BLaER1 (cell line): ENCODE results near the gene RBPJ.

Experiments used
- H3K27ac ChIP-seq: shearing (Covaris generic); formaldehyde crosslinking; 2 replicates; pipeline ENCODE4 v1.8.1; 2022
- H3K27me3 ChIP-seq: shearing (Covaris generic); formaldehyde crosslinking; 2 replicates; pipeline ENCODE4 v1.8.1; 2022
- H3K36me3 ChIP-seq: shearing (Covaris generic); formaldehyde crosslinking; 2 replicates; pipeline ENCODE4 v1.8.1; 2022
- H3K4me1 ChIP-seq: shearing (Covaris generic); formaldehyde crosslinking; 2 replicates; pipeline ENCODE4 v1.8.1; 2022
- H3K4me2 ChIP-seq: shearing (Covaris generic); formaldehyde crosslinking; 2 replicates; pipeline ENCODE4 v1.8.1; 2022
- H3K4me3 ChIP-seq: shearing (Covaris generic); formaldehyde crosslinking; 2 replicates; pipeline ENCODE4 v1.8.1; 2022
- H3K9ac ChIP-seq: shearing (Covaris generic); formaldehyde crosslinking; 2 replicates; pipeline ENCODE4 v1.8.1; 2022
- H3K9me3 ChIP-seq: shearing (Covaris generic); formaldehyde crosslinking; 2 replicates; pipeline ENCODE4 v1.8.1; 2022
- H4K20me1 ChIP-seq: shearing (Covaris generic); formaldehyde crosslinking; 2 replicates; pipeline ENCODE4 v1.8.1; 2022
- Cebpa-rat ChIP-seq: shearing (Covaris generic); IDR thresholded peaks from 2 replicates; pipeline ENCODE4 v1.8.1; 2022

The RBPJ gene

DNA sequence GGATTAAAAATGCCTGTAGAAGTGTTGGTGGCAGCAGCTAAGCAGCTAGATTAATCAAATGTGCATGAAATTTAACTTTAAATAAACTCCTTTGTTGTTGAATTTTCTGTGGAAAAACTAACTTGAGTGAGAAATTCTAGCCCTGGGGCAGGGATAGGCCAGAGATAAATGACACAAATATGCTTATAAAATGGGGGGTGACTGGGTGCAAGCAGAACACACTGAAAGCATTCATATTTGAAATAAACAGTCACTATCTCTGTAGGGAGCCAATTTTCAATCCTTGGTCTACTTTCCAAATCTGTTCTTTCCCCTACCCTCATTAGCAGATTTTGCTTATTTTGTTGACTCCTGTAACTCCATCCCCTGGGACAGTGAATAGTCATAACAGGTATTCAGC lies 47.9 kb downstream of the RBPJ start:
- Histone ChIP-seq H3K27ac (no peak overlapping the region), H3K27me3 (no peaks in the 10 kb centered on the region), H3K9ac (no peak overlapping the region), H3K9me3 (no peaks in the 10 kb centered on the region), H3K4me1 (peaks cover 19% of the 10 kb centered on the region), H4K20me1 (peaks cover 99% of the 10 kb centered on the region), H3K4me2 (no peak overlapping the region), H3K4me3 (no peak overlapping the region), H3K36me3 (peaks cover 36% of the 10 kb centered on the region)
- no peak for TF ChIP-seq Cebpa-rat

GRCh38 chr4:26369132-26369531 lies 48.3 kb downstream of the RBPJ start:
- Histone ChIP-seq H3K27ac (no peak overlapping the region), H3K4me3 (no peak overlapping the region), H3K4me1 (peaks cover 19% of the 10 kb centered on the region), H3K9ac (no peak overlapping the region), H4K20me1 (peaks cover 100% of the 10 kb centered on the region), H3K9me3 (no peaks in the 10 kb centered on the region), H3K36me3 (peaks cover 41% of the 10 kb centered on the region), H3K4me2 (no peak overlapping the region), H3K27me3 (no peaks in the 10 kb centered on the region)
- no peak for TF ChIP-seq Cebpa-rat

GRCh38 chr4:26369581-26369980 lies 48.8 kb downstream of the RBPJ start:
- Histone ChIP-seq H3K9ac (no peak overlapping the region), H3K4me2 (no peak overlapping the region), H3K4me3 (no peak overlapping the region), H3K4me1 (peaks cover 19% of the 10 kb centered on the region), H4K20me1 (peaks cover 100% of the 10 kb centered on the region), H3K27me3 (no peaks in the 10 kb centered on the region), H3K36me3 (peaks cover 45% of the 10 kb centered on the region), H3K9me3 (no peaks in the 10 kb centered on the region), H3K27ac (no peak overlapping the region)
- no peak for TF ChIP-seq Cebpa-rat

DNA sequence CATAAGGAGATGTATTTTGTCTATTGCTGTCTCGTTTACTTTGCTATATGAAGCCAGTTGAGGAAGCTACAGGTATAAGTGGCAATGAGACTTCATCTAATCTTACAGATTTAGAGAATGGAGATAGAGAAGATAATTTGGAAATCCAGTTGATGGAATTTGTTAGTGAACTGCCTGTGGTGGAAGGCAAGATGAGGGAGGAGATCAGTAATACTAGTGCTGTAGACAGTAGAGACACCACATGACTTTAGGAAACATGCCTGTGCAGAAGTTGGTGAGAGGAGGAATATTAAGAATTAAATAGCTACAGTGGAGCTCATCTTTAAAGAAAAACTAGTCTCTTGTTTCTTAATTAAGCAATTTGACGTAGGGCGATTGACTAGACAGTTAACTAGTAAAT lies 51.3 kb downstream of the RBPJ start:
- peak overlapping the region; percentile 66 for H3K4me2 ChIP-seq
- H3K36me3 ChIP-seq: peaks cover 42% of the 10 kb centered on the region
- no peak for TF ChIP-seq Cebpa-rat
- no peak overlapping the region for H3K9ac ChIP-seq
- peaks cover 19% of the 10 kb centered on the region for H3K4me1 ChIP-seq
- no peaks in the 10 kb centered on the region for H3K27me3 ChIP-seq
- peaks cover 100% of the 10 kb centered on the region for H4K20me1 ChIP-seq
- H3K9me3 ChIP-seq: no peaks in the 10 kb centered on the region
- no peak overlapping the region for H3K4me3 ChIP-seq
- H3K27ac ChIP-seq: no peak overlapping the region

GRCh38 chr4:26372525-26373172 lies 51.8 kb downstream of the RBPJ start:
- TF ChIP-seq Cebpa-rat: no peak
- peaks cover 39% of the 10 kb centered on the region for H3K36me3 ChIP-seq
- no peaks in the 10 kb centered on the region for H3K9me3 ChIP-seq
- H3K4me2 ChIP-seq: peak overlapping the region; percentile 66
- no peaks in the 10 kb centered on the region for H3K27me3 ChIP-seq
- H3K27ac ChIP-seq: no peak overlapping the region
- peaks cover 22% of the 10 kb centered on the region for H3K4me1 ChIP-seq
- no peak overlapping the region for H3K4me3 ChIP-seq
- H3K9ac ChIP-seq: no peak overlapping the region
- peaks cover 100% of the 10 kb centered on the region for H4K20me1 ChIP-seq

- Histone ChIP-seq H4K20me1 (peaks cover 100% of the 10 kb centered on the region), H3K27ac (no peak overlapping the region), H3K36me3 (peaks cover 32% of the 10 kb centered on the region), H3K9me3 (no peaks in the 10 kb centered on the region), H3K27me3 (no peaks in the 10 kb centered on the region), H3K4me1 (peaks cover 39% of the 10 kb centered on the region), H3K9ac (no peak overlapping the region), H3K4me3 (no peak overlapping the region), H3K4me2 (no peak overlapping the region)
- TF ChIP-seq Cebpa-rat: no peak
These were observed 54.7 kb downstream of the RBPJ start for GRCh38 chr4:26375551-26375950.

GRCh38 chr4:26377328-26378311 lies 56.8 kb downstream of the RBPJ start:
- no peak overlapping the region for H3K4me3 ChIP-seq
- no peak for TF ChIP-seq Cebpa-rat
- peaks cover 32% of the 10 kb centered on the region for H3K36me3 ChIP-seq
- no peak overlapping the region for H3K27ac ChIP-seq
- no peak overlapping the region for H3K4me2 ChIP-seq
- H4K20me1 ChIP-seq: peaks cover 100% of the 10 kb centered on the region
- H3K9me3 ChIP-seq: no peaks in the 10 kb centered on the region
- H3K27me3 ChIP-seq: no peaks in the 10 kb centered on the region
- peaks cover 27% of the 10 kb centered on the region for H3K4me1 ChIP-seq
- H3K9ac ChIP-seq: no peak overlapping the region

DNA sequence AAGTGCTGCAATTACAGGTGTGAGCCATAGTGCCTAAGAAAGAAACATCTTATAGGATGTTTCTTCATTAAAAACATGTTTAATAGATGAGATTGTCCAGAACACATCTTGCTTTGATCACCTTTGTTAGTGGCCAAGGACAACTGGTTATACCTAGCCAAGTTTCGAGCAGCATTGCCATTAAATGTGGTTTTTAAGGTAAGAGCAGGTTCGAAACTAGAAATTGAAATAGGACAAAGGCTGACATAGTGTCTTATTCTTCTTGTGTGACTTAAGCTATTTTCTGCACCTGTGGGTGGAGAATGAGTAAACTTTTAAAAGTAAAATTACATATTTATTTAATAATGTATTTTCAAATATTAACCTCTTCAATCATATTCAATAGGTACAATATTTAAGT lies 59.0 kb downstream of the RBPJ start:
- no peaks in the 10 kb centered on the region for H3K9me3 ChIP-seq
- H3K4me3 ChIP-seq: no peak overlapping the region
- peaks cover 96% of the 10 kb centered on the region for H4K20me1 ChIP-seq
- H3K4me2 ChIP-seq: no peak overlapping the region
- no peaks in the 10 kb centered on the region for H3K27me3 ChIP-seq
- no peak for TF ChIP-seq Cebpa-rat
- H3K9ac ChIP-seq: no peak overlapping the region
- H3K36me3 ChIP-seq: peaks cover 24% of the 10 kb centered on the region
- H3K27ac ChIP-seq: no peak overlapping the region
- H3K4me1 ChIP-seq: peaks cover 26% of the 10 kb centered on the region

- H3K36me3 ChIP-seq: peaks cover 17% of the 10 kb centered on the region
- H3K9me3 ChIP-seq: no peaks in the 10 kb centered on the region
- H3K27ac ChIP-seq: no peak overlapping the region
- H3K9ac ChIP-seq: no peak overlapping the region
- H3K27me3 ChIP-seq: no peaks in the 10 kb centered on the region
- no peak overlapping the region for H3K4me2 ChIP-seq
- H4K20me1 ChIP-seq: peaks cover 91% of the 10 kb centered on the region
- no peak overlapping the region for H3K4me3 ChIP-seq
- H3K4me1 ChIP-seq: peaks cover 26% of the 10 kb centered on the region
- no peak for TF ChIP-seq Cebpa-rat
These were observed 59.9 kb downstream of the RBPJ start for GRCh38 chr4:26380740-26381139.

DNA sequence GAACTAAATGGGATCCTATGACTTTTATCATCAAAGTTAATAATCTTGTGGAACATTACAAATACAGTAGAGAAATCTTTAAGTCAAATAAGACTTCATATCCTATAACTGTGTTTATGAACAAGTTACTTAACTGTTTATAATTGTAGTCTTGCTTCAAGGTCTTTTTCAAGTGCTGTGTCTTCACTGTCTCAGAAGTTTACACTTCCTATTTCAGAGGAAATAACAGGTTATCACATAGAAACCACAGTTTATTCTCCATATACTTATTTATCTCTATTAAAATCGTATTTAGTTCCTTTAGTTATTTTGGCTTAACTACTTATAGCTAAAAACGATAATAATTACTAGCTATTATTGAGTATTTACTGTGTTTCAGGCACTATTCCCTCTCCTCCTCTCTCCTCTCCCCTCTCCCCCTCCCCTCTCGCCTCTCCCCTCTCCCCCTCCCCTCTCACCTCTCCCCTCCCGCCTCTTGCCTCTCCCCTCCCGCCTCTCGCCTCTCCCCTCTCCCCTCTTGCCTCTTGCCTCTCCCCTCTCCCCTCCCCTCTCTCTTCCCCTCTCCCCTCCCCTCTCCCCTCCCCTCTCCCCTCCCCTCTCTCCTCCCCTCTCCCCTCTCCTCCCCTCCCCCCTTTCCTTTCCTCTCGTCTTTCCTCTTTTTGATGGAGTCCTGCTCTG lies 63.7 kb downstream of the RBPJ start:
- Histone ChIP-seq H3K27me3 (no peaks in the 10 kb centered on the region), H3K4me3 (no peak overlapping the region), H3K9me3 (peaks cover 15% of the 10 kb centered on the region), H3K4me1 (peaks cover 7% of the 10 kb centered on the region; the same call in 1 of the 2 replicates), H3K4me2 (no peak overlapping the region), H3K36me3 (peaks cover 46% of the 10 kb centered on the region), H3K27ac (no peak overlapping the region), H3K9ac (no peak overlapping the region), H4K20me1 (peaks cover 61% of the 10 kb centered on the region)
- no peak for TF ChIP-seq Cebpa-rat
